B cell (primary cell): ENCODE results near the gene EFCC1. TPM values are rescaled to one million over a fixed set of nuclear protein-coding genes. Genes with fewer than 3 reads are reported as not detected.

ENCODE experiments used
- ATAC-seq: fragments of 200-7000 bp; cut with Tn5 transposase; one replicate; pipeline ENCODE4 v1.10.0; 2021; ENCODE audit warnings: low read depth, mild to moderate bottlenecking, moderate number of reproducible peaks, moderate library complexity
- CTCF ChIA-PET: fragments of 350-600 bp; sonication (Branson Sonifier 250); formaldehyde crosslinking; loops from one replicate; lab custom pipeline; 2021; ENCODE audit warnings: antibody characterized with exemption, inconsistent platforms; lab: Charles Lee
- POLR2A ChIA-PET: fragments of 350-600 bp; sonication (Branson Sonifier 250); formaldehyde crosslinking; loops from one replicate; lab custom pipeline; 2021; ENCODE audit warnings: antibody characterized with exemption; lab: Charles Lee
- DNase-seq: peaks from one replicate; pipeline ENCODE4 v3.0.0; 2013
- H2AFZ ChIP-seq: 2 replicates; pipeline ENCODE4 v1.6.1; 2012; ENCODE audit warnings: mild to moderate bottlenecking, low read depth, low read length; ENCODE audit not compliant: insufficient read depth, poor library complexity, severe bottlenecking
- H3K27ac ChIP-seq, 2 donors: 1 replicate in 1 of 2; 2 replicates in 1 of 2; pipeline ENCODE4 v1.5.1; 2012 to 2013; ENCODE audit warnings: low read length in 2 of 2, mild to moderate bottlenecking in 2 of 2, moderate library complexity in 1 of 2
- H3K27me3 ChIP-seq, 4 experiments: fragments of 200-600 bp in 1 of 4; sonication (generic) in 1 of 4; replicated peaks in 1 of 4; 1 replicate in 2 of 4; 2 replicates in 2 of 4; pipeline versions ENCODE4 v1.6.1 to v1.7.0; 2013 to 2016; ENCODE audit warnings: low read length in 3 of 4, mild to moderate bottlenecking in 2 of 4, mixed read lengths in 1 of 4, moderate library complexity in 1 of 4; ENCODE audit not compliant: insufficient read depth in 4 of 4, control insufficient read depth in 3 of 4; ENCODE audit errors: control extremely low read depth in 1 of 4
- H3K36me3 ChIP-seq, 2 experiments: replicated peaks in 1 of 2; 1 replicate in 1 of 2; 2 replicates in 1 of 2; pipeline versions ENCODE4 v1.6.1 to v1.7.1; 2013; ENCODE audit warnings: low read length in 1 of 2; ENCODE audit not compliant: insufficient read depth in 2 of 2, control insufficient read depth in 1 of 2; ENCODE audit errors: control extremely low read depth in 1 of 2, extremely low read depth in 1 of 2
- H3K4me1 ChIP-seq, 2 donors: fragments of 200-600 bp in 1 of 2; sonication (generic) in 1 of 2; 1 replicate in 1 of 2; 2 replicates in 1 of 2; pipeline versions ENCODE4 v1.5.1 to v1.6.1; 2013 to 2017; ENCODE audit warnings: low read length in 2 of 2; ENCODE audit not compliant: control insufficient read depth in 2 of 2, insufficient read depth in 2 of 2
- H3K4me2 ChIP-seq: replicated peaks from 2 replicates; pipeline ENCODE3; 2012; ENCODE audit warnings: mild to moderate bottlenecking, low read depth, low read length; ENCODE audit not compliant: poor library complexity, severe bottlenecking
- H3K4me3 ChIP-seq, 5 experiments: fragments of 200-600 bp in 1 of 5; sonication (generic) in 1 of 5; 1 replicate in 3 of 5; 2 replicates in 2 of 5; pipeline versions ENCODE4 v1.5.1 to v1.7.0; 2011 to 2016; ENCODE audit warnings: low read length in 4 of 5, mild to moderate bottlenecking in 4 of 5, low read depth in 2 of 5, control low read depth in 1 of 5, moderate library complexity in 1 of 5; ENCODE audit not compliant: insufficient read depth in 1 of 5; ENCODE audit errors: control extremely low read depth in 1 of 5, extremely low read depth in 1 of 5
- H3K79me2 ChIP-seq: fragments of 200-600 bp; sonication (generic); one replicate; pipeline ENCODE4 v1.6.0; 2016; ENCODE audit warnings: low read length; ENCODE audit not compliant: control insufficient read depth, insufficient read depth
- H3K9ac ChIP-seq: fragments of 200-600 bp; sonication (generic); 2 replicates; pipeline ENCODE4 v1.6.1; 2017; ENCODE audit warnings: mild to moderate bottlenecking, low read length, moderate library complexity
- H3K9me3 ChIP-seq, 3 donors: one replicate each; pipeline versions ENCODE4 v1.6.1 to v1.7.1; 2013; ENCODE audit warnings: low read length in 2 of 3; ENCODE audit not compliant: control insufficient read depth in 2 of 3, insufficient read depth in 1 of 3; ENCODE audit errors: control extremely low read depth in 1 of 3
- H4K20me1 ChIP-seq: 2 replicates; pipeline ENCODE4 v1.6.0; 2012; ENCODE audit warnings: mild to moderate bottlenecking, low read length; ENCODE audit not compliant: insufficient read depth, control insufficient read depth, poor library complexity, severe bottlenecking
- H3K27ac Mint-ChIP-seq: one replicate; pipeline ENCODE4 v1.8.0; 2021; ENCODE audit warnings: mixed read lengths
- H3K27me3 Mint-ChIP-seq: one replicate; pipeline ENCODE4 v1.8.0; 2021; ENCODE audit warnings: mixed read lengths
- H3K4me1 Mint-ChIP-seq: one replicate; pipeline ENCODE4 v1.8.0; 2021; ENCODE audit warnings: mixed read lengths
- H3K4me3 Mint-ChIP-seq: one replicate; pipeline ENCODE4 v1.8.0; 2021; ENCODE audit warnings: mixed read lengths
- H3K9me3 Mint-ChIP-seq: one replicate; pipeline ENCODE4 v1.8.0; 2022; ENCODE audit warnings: mixed read lengths; ENCODE audit not compliant: insufficient read depth
- EZH2 ChIP-seq: IDR thresholded peaks from 2 replicates; pipeline ENCODE4 v1.6.1; 2012; ENCODE audit warnings: borderline replicate concordance, low read depth, mild to moderate bottlenecking, moderate library complexity, low read length; ENCODE audit not compliant: insufficient read depth, poor library complexity, severe bottlenecking
- WGBS: methylation state at CpG from one replicate; pipeline ENCODE4 v1.1.5; 2013; ENCODE audit warnings: missing lambda C conversion rate; ENCODE audit not compliant: insufficient coverage; 5-methylcytosine and 5-hydroxymethylcytosine counted together
- intact Hi-C: fragments of 100-400 bp; cut with micrococcal nuclease; formaldehyde crosslinking; loops from one replicate; pipeline ENCODE4 v1.10.0; 2022
- polyA minus RNA-seq: library from RNA; depleted of rRNA, polyadenylated mRNA; stranded (reverse); fragments of >200 nt; gene quantifications from 2 replicates; pipeline ENCODE4 v1.2.3, GENCODE V29; 2012
- polyA plus RNA-seq: library from polyadenylated mRNA; depleted of rRNA; stranded (reverse); fragments of >200 nt; gene quantifications from 2 replicates; pipeline ENCODE4 v1.2.3, GENCODE V29; 2012
- total RNA-seq, 2 donors: library from RNA; stranded (reverse); fragments of 120-200 nt in 1 of 2; gene quantifications; 1 replicate in 1 of 2; 2 replicates in 1 of 2; pipeline versions ENCODE4 v1.2.3 to v1.2.4, GENCODE V29; 2013 to 2022
- TF ChIP-seq, protein P1 (sequence below): fragments of 200-600 bp; IDR thresholded peaks from one replicate; pipeline ENCODE4 v1.8.0; 2022; ENCODE audit warnings: antibody characterized with exemption, mild to moderate bottlenecking

Gene EFCC1, protein sequence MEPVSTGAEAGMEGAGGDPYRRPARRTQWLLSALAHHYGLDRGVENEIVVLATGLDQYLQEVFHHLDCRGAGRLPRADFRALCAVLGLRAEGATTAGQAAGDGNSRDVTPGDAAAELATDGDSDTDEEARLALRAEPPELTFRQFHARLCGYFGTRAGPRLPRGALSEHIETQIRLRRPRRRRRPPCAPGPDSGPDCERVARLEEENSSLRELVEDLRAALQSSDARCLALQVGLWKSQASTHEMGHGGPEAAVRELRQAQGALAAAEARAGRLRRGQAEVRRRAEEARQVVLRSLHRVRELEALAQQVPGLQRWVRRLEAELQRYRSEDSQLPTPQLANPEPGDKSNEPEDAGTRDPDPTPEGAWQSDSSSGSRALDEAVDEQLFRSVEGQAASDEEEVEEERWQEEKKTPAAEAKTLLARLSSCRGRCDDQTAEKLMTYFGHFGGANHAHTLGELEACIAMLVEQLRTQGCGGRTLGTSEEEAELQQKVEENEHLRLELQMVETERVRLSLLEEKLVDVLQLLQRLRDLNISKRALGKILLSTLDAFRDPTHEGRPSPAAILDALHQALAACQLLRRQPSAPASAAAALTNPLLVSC
- not detected in 2 replicates for total RNA-seq
- 0.05 TPM for total RNA-seq (2013)
- 0.06 TPM in 1 of 2 replicates, not detected in the other for polyA plus RNA-seq
- not detected in 2 replicates for polyA minus RNA-seq

DNA sequence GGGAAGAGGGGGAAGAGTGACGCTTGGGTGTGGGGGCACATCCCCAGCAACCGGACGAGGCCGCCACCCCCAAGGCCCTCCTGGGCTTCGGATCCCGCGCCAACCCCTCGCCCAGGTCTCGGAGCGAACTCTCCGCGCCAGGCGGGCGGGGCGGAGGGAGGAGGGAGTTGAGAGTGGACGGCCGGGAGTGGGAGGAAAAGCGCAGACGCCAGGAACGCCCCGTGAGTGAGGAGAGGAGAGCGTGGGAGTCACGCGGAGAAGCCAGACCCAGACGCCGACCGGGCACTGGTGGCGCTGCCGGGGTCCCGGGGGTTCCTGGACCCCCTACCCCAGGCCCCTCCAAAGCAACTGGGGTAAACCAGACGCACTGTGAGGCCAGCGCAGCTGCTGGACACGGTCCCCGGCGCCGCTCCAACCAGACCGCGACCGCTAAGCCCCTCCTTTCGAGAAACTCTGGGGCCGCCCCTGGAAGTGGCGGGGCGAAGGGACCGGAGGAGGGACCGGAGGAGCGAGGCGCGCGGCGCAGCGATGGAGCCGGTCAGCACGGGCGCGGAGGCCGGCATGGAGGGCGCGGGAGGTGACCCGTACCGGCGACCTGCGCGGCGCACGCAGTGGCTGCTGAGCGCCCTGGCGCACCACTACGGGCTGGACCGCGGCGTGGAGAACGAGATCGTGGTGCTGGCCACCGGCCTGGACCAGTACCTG lies at the start of gene EFCC1:
Gene EFCC1, plus strand, starts transcription at position 204 of the 705 bp plus-strand sequence. Its CDS starts 325 bp downstream, at position 529.
- Histone ChIP-seq H3K9ac (peak within 1 kb of the TSS; percentile 48), H3K4me3 (peak within 1 kb of the TSS in 3 of 5 experiments; percentile 29 to 38 (median 31)), H3K27ac (no peak within 1 kb of the TSS), H4K20me1 (no peaks in the 10 kb centered on the region), H3K9me3 (peaks cover 0 to 20% (median 3%) of the 10 kb centered on the region in 3 donors), H2AFZ (peak within 1 kb of the TSS; percentile 53), H3K4me1 (peaks cover 38% of the 10 kb centered on the region in 2 donors), H3K79me2 (no peaks in the 10 kb centered on the region), H3K36me3 (no peaks in the 10 kb centered on the region), H3K4me2 (peak within 1 kb of the TSS; percentile 78), H3K27me3 (peaks cover 0 to 81% (median 41%) of the 10 kb centered on the region in 4 experiments)
- WGBS: 1% methylated on average over 74 of the region's 74 CpGs
- H3K4me1 Mint-ChIP-seq: peaks cover 26% of the 10 kb centered on the region
- CTCF ChIA-PET: no interaction called here
- intact Hi-C loops: no loop called here
- H3K4me3 Mint-ChIP-seq: peak within 1 kb of the TSS; percentile 80
- peaks cover 4% of the 10 kb centered on the region for H3K9me3 Mint-ChIP-seq
- no peak for ATAC-seq
- POLR2A ChIA-PET: no interaction called here
- peaks cover 68% of the 10 kb centered on the region for H3K27me3 Mint-ChIP-seq
- no peak for DNase-seq
- H3K27ac Mint-ChIP-seq: peak within 1 kb of the TSS; percentile 27
- TF ChIP-seq, protein P1, sequence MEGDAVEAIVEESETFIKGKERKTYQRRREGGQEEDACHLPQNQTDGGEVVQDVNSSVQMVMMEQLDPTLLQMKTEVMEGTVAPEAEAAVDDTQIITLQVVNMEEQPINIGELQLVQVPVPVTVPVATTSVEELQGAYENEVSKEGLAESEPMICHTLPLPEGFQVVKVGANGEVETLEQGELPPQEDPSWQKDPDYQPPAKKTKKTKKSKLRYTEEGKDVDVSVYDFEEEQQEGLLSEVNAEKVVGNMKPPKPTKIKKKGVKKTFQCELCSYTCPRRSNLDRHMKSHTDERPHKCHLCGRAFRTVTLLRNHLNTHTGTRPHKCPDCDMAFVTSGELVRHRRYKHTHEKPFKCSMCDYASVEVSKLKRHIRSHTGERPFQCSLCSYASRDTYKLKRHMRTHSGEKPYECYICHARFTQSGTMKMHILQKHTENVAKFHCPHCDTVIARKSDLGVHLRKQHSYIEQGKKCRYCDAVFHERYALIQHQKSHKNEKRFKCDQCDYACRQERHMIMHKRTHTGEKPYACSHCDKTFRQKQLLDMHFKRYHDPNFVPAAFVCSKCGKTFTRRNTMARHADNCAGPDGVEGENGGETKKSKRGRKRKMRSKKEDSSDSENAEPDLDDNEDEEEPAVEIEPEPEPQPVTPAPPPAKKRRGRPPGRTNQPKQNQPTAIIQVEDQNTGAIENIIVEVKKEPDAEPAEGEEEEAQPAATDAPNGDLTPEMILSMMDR: no peak
- TF ChIP-seq EZH2: no peak
